HL-60/S4 (cell line): ENCODE results near the gene COBL.

Experiments used
- in situ Hi-C: fragments of 300-500 bp; cut with MboI; formaldehyde crosslinking; loops from 2 replicates; pipeline ENCODE4 v1.14.3; 2022; ENCODE audit warnings: low sequenced_read_pairs

COBL gene

GRCh38 chr7:51132661-51133060 is 183.9 kb downstream of the COBL start:
- in situ Hi-C loops, result no loop called here

DNA sequence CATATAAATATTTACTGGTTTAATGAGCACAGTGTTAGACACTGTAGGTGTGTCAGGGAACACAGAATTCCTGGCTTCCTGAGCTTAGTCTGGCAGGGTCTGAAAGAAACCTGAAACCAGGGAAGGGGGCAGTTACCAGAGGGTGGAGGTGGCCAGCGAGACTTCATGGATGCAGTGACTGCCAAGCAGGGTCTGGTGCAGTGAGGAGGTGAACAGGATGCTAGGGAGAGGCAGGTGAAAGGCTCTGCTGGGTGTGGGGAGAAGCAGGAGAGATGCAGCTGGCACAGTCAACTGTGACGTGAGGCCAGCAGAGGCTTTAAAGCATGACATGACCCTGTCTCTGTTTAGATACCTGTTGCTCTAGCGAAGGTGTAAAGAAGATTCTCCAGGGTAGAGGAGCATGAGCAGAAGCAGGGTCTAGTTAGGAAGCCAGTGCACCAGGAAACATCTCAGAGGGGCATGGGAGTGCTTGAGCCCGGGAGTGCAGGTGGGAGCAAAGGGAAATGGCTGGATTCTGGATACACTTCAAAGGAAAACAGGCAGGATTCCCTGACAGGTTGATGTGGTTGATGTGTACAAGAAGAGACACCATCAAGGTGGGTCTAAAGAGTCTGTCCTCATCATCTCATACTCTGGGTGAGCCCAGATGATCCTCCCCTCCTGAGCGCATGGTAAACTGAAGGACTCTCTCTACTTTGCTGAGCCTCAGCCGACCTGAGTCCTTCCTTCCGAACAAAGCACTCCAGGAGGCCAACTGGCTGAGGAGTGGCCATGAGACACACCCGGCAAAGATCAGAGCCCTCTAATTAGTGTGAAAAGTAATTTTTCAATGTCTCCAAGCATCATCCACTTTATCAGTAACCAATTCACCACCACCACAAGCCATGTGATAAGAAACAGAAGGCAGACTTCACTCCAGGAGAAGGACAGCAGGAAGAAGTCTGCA is 186.8 kb downstream of the COBL start:
- in situ Hi-C loops, result no loop called here

GRCh38 chr7:51128545-51129435 is 187.8 kb downstream of the COBL start:
- in situ Hi-C loops, result no loop called here

DNA sequence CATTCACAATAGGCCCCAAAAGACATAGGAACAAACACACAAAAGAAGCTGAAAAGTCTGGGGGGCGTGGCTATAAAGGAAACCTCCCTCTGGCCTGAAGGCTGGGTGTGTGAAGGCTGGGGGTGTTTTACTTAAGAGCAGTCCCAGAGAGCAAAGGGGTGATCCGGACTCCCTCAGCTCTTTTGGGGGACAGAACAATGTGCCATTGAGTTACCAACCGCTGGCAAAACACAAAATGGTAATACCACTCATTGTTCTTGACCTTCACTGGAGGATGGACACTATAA is 189.0 kb downstream of the COBL start:
- in situ Hi-C loops, result no loop called here

- in situ Hi-C loops, result no loop called here
Observed at GRCh38 chr7:51126813-51127617, 189.6 kb downstream of the COBL start.

GRCh38 chr7:51126324-51126723 is 190.3 kb downstream of the COBL start:
- in situ Hi-C loops, result no loop called here

GRCh38 chr7:51124321-51124720 is 192.3 kb downstream of the COBL start:
- in situ Hi-C loops, result no loop called here

- in situ Hi-C loops, result no loop called here
Observed at GRCh38 chr7:51123322-51124019, 193.1 kb downstream of the COBL start.

DNA sequence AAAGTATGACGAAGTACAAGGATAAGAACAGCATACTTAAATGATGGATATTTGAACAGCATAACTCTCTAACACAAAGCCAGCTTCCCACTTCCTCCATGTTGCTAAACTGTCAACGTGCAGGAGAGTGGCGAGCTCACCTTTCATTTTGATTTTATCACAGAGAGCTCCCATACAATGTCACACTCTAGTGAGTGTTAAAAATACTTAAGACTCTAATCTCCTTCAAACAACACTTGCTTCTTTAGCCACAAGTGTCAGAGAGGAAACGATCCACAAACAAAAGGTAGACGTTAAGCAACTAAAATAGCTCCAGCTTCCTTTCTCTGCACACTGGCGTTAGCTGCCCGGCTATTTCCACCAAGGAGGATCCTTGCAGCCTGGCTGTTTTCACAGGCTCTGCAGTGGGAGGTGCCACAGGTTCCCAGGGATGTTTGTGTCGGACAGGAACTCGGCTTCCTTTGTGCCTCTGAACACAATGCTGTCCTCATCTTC is 194.6 kb downstream of the COBL start:
- in situ Hi-C loops, result no loop called here

DNA sequence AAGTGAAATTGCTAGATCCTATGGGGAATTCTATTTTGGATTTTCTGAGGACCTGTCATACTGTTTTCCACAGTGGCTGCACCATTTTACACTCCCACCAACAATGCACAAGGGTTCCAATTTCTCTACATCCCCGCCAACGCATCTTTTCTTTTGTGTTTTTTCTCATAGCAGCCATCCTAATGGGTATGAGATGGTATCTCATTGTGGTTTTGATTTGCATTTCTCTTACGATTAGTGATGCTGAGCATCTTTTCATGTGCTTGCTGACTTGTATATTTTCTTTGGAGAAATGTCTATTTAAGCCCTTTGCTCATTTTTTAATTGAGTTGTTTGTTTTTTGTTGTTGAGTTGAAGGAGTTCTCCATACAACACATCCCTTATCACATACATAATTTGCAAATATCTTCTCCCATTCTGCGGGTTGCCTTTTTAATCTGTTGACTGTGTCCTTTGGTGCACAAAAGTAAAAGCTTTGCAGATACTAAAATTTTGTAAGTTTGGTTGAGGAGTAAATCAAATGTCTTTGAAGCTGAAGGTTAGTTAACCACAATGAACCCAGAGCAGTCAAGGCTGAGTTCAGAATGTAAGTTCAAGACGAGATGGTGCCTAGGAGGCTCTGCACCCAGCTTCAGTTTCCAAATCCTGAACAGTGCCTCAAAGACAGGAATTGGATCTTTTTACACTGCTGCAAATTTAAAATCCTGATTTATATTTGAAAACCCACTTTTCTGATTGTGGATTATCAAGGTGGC is 195.4 kb downstream of the COBL start:
- in situ Hi-C loops, result no loop called here

DNA sequence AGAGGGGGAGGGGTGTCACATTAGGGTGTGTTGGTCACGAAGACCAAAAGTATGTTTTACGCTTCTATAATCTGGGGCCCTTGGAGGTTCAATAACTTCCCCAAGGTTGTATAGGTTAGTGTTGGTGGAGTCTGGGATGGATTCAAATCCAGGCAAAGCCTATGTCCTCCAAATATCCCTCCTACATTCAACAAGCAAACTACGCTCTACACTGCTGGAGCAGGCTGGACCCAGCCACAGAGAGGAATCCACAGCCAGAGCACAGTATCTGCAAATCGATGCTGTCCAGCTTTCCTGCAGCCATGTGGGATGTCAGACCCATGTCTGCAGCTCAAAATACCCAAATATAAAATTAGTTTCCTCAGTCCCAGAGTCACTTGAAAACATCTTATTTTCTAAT is 198.0 kb downstream of the COBL start:
- in situ Hi-C loops, result no loop called here

- in situ Hi-C loops, result no loop called here
Observed at GRCh38 chr7:51114501-51114900, 202.1 kb downstream of the COBL start.

DNA sequence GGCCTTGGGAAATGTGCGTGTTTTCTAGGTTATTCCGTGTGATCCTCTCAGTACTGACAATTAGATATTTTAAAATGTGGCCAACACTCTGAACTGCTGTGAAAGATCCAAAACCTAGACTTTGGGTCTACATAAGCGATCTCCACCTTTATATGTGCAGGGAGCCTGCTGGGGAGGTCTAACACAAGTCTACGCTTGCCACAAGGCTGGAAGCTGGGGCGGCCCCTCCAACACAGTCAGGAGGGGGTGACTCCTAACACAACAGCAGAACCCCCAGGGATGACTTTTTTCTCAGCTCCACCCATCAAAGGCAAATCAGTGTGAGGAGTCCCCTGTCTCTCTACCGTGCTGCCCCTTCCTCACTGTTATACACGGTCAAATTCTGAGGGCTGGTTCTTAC is 202.6 kb downstream of the COBL start:
- in situ Hi-C loops, result no loop called here

DNA sequence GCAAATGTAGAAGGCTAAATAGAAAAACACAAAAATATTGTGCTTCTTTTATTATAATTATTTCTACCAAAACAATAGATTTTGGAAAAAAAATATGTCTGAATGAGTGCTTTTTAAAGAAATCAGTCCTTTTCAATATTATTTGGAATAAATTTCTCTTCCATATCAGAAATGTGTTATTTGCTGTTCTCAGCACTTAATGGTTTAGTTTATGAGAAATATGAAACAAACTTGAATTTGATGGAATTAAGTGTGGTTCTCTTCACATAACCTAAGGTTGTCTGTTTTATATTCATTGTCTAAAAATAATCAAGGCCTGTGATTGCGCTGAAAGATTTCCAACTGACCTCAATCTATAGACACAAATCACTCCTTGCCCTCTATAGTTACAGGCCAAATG is 203.0 kb downstream of the COBL start:
- in situ Hi-C loops, result no loop called here

GRCh38 chr7:51111241-51111940 is 205.2 kb downstream of the COBL start:
- in situ Hi-C loops, result no loop called here

DNA sequence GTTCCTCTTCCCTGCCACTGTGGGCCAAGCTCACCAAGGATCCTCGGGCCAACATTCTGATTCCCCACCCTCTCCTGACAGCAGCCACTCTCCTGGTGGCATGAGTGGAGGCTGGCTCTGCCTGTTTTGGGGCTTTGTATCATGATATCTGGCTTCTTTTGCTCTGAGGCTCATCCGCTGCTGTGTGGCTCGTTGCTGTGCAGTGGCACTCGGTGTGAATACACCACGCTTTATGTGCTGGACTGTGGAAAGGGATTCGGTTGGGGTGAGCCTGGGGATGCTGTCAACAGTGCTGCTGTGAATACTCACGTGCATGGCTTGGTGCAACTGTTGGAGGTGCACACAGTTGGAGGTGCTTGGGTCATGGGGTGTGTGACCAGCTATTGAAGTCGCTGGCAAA is 208.5 kb downstream of the COBL start:
- in situ Hi-C loops, result no loop called here

- in situ Hi-C loops, result no loop called here
Observed at GRCh38 chr7:51104278-51104677, 212.3 kb downstream of the COBL start.

DNA sequence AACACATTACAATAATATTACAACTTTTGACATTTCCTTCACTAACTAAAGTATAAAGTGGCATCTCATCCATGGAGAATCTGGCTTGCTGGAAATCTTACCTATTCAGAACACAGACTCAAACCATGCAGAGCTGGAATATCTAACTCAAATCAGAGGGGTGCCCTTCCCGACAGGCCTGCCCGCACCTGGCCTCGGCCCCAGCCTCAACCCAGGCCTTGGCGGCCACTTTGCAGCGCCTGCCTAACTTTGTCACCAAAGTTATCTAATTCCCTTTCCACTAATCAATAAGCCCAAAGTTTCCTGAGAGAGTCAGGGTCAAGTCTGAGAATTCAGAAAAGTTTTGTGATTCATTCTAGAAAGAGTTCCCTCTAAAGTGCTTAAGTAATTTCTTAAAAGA is 212.9 kb downstream of the COBL start:
- in situ Hi-C loops, result no loop called here

DNA sequence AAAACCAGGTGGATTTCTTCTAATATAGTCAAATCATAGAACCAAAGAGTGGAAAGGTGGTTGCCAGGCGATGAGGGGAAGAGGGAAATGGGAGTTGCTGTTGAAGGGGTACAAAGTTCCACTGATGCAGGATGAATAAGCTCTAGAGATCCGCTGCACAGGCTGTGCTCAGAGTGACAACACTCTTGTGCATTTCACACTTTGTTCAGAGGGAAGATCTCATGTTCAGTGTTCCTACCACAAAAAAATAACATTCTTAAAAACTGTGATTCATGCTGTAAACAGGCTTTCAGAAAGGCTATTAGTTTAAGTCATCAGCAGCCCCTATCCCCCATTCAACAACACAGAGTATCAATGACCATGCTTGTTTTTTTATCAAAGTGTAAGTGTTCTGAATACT is 213.8 kb downstream of the COBL start:
- in situ Hi-C loops, result no loop called here
